NOMO-1 treated with dmso at 0.1 percent for 144 hours (cell line): Measurements from ENCODE around the gene FOXD4L3.
"Not testable (repeated sequence)": the region's sequence is repeated elsewhere in the genome, so short reads cannot be mapped to it uniquely, and the experiment has no call there.

Experiments used
- DNase-seq: peaks from one replicate; lab custom pipeline; 2025; ENCODE audit not compliant: unreplicated experiment; lab: John Stamatoyannopoulos, UW

Gene FOXD4L3

DNA sequence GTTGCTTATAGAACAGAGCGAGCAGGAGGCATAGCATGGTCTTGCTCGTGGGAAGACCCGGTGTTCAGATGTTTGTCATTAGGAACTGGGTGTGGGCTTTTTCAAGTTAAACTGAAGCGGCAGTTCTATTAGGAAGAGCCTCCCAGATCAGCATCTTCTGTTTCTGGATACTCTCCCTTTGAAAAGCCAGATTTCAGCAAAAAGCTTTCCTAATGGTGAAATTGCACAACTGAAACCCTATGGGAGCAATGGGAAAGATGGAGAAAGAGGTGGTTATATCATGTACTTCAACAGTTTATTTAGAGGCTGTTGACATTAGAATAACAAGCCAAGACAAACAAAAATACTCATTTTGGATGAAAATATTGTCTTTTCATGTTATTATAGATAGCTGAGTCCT is 41.3 kb downstream of the FOXD4L3 start:
- not testable (repeated sequence) for DNase-seq

DNA sequence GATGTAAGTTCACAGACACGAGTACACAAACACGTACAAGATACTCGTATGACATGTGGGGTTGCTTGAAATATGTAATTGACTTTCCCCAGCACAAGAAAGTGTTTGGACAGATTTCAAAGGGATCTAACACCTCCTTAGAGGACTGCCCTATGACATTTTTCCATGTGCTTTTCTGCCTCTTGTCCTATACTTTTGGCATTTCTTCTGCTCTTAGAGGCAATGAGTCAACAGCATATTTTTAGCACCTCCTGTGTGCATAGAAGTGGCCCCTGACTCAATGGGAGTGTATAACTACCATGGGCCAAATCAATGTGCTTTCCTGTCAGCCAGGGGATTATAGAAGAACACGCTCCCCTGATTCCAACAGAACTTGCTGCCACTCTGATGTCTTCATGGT is 49.0 kb downstream of the FOXD4L3 start:
- DNase-seq, result not testable (repeated sequence)
